Retina (tissue), 1 donor: ENCODE measurements around the gene MAN1A1.
"Not testable (repeated sequence)": the region's sequence is repeated elsewhere in the genome, so short reads cannot be mapped to it uniquely, and the experiment has no call there.

ENCODE experiments used
- DNase-seq: peaks from one replicate; pipeline ENCODE4 v3.0.0-alpha.2; 2016

Gene MAN1A1

DNA sequence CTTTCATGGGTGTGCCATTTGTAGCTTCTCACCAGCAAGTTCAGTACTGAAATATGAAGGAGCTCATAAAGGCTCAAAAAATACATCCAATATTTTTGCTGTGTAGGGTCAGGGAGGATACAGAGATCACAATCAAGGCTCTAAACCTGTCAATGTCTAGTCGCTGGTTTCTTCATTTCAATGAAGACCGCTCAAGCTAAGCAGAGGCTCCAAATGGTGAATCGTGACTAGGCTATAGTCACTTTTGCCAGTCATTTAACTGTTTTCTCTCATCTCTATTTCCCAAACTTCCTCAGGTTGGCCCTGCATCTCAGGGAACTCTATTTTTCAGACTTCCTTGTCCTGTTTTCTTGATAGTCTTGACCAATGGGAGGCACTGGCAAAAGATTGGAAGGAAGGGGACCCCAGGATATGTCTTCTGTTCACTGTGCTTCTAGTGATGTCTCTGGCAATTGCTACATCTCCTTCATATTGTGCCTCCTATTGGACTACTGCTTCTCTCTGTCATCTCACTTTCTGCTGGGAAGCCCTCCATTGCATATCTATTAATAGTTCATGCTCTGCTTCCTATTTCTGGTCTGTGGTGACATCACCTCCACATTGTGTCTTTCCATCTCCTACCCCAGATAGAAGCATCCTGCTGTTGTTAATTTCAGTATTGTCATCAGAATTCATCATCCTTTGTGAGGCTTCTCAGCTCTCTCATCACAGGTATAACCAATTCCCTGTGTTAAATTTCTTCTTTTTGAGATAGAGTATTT is 183.4 kb downstream of the MAN1A1 start:
- DNase-seq: no peak

- no peak for DNase-seq
These were observed 186.6 kb downstream of the MAN1A1 start for GRCh38 chr6:119163006-119163405.

DNA sequence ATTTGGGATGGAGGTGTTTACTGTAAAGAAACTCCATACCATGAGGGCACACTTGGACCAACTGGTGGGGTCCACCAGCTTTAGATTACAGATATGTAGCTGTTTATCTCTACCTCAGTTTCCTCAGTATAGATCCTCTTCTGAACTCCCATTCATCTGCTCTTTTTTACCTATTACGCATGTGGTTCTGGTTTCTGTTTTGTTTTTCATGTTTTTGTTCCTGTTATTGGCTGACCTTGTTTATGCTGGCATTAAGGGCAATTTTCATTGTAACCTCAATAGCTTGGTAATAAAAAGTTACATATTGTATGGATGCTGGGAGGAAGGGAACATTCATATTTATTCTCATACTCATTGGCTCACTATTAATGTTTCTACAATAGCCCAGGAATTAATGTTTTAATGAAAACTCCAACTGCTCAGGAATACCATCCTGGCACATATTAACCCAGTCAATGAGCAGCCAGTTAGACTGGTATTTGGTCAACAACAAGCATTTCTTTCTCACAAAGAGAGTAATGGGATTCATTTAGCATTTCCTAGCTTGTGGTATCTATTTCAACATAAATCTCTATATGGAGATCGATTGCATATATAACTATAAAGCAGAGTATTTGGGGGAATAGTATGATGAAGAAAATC is 187.3 kb downstream of the MAN1A1 start:
- no peak for DNase-seq

DNA sequence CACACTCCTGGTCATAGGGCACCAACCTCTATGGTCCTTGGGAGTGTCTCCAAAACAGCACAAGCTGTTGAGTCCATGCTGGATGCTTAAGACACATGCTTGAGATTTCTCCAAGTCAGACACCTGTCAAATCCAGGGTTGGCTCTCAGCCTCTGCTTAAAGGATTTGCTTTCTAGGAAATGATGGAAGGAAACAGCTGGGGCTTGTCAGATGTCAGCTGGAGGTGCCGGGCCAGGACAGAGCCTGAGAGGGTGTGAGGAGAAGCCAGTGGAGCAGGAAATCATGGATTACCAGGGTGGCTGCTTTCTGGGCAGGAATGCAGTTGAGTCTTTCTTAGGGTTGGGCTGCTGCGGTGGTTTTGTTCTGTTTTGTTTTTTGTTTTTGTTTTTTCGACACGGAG is 188.1 kb downstream of the MAN1A1 start:
- no peak for DNase-seq

DNA sequence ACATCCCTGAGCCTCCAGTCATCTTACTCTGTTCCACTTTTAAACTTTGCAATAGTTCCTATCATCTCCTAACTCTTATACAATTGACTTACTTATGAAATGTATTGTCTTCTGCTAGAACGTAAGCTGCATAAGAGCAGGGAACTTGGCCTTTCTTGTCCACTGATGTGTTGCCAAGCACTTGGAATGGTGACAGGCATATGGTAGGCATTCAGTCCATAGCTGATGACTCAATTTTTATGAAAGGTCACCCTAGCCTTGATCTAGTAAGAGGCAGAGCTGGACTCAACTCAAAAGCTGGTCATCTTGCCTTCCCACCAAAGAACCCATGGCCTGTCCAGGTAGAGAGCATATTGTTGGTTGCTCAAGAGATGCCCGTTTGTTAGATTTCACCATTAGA is 188.7 kb downstream of the MAN1A1 start:
- DNase-seq: no peak

- no peak for DNase-seq
These were observed 191.3 kb downstream of the MAN1A1 start for GRCh38 chr6:119158057-119158848.

GRCh38 chr6:119157506-119157815 is 192.1 kb downstream of the MAN1A1 start:
- no peak for DNase-seq

DNA sequence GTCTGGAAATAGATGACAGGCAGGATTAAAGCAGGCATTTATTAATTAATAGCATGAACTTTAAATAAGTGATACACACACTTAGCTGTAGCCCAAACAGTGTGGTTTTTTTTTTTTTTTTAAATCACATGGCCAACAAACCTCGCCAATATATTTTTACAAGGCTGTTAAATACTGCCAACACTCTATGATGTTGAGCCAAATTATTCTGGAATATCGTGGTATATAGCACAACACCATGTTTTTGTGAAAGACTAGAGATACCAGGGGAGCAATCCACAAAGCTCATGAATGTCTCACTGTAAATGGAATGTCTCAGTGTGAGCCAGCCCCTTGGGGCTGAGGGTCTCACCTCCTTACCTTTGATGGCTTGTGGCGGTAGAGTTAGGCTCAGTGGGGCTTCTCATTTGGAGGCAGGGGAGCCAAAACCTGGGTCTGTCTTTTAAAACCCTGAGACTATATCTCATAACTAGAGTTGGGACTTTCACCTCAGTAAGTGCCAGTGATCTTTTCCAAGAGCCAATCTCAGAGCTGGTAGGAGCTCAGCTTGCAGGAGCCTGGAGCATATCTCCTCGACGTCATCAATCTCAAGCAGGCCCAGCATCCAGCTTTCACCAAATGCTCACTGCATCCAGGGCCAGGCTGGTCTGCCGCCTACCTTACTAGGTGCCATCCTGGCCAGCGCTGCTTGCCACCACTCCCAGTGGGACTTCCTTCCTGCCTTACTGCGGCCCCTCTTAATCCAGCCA is 192.6 kb downstream of the MAN1A1 start:
- DNase-seq: no peak

DNA sequence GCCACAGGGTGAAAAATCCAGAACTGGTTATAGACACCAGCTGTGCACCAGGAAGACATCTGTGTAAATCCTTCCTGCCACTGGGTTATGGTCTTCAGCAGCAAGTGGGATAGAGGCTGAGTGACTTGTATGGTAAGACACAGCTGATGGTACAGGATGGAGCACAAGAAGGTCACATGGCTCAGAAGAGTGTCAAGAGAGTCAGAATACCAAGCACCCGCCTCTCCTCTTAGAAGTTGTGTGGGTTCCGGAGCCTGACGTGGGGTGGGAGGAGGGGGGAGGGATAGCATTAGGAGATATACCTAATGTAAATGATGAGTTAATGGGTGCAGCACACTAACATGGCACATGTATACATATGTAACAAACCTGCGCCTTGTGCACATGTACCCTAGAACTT is 193.5 kb downstream of the MAN1A1 start:
- not testable (repeated sequence) for DNase-seq

DNA sequence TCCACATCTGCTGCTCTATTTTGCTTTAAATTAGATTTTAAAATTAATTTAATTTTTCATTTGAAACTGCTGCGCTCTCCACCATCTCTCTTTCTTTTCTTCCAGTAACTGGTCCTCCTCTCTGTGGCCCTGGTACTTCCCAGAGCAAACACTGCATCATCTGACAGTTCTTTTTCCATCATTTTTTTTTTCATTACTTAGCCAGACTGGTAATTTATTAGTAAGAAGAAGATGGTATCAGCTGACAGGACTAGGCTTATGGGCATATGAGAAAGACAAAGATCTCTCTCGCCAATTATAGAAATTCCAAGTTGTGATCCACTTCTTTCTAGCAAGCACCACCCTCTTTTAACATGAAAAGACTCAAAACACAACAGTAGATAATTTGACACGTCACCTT is 197.4 kb downstream of the MAN1A1 start:
- no peak for DNase-seq

DNA sequence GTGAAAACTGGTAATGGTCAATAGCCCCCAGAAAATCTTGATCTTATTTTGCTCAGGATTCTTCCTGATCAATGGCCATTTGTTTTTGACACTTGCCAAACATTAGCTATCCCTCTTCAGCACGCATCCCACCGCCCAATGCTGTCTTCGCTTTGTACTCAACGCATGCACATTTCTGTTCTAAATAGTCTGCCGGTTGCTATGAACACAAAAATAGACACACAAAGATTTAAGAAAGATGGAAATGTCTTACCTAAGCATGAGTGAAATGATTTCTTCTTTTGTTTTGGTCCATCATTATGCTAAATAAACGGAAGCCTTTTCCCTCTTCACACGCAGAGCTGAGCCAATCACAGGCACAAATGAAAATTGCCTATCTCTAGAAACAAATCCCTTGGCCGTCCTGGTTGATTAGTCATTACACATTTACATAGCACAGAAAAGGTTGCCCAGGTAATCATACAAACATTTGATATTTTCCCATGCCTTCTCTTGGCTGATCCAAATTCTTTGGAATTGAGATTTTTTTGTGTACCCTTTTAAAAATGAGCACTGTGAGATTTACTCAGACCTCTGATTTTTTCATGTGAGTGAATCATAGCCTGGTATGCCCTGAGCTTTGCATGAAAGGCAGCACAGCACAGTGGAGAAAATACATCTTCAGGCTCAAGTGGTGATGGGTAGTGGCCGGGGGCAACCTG is 200.6 kb downstream of the MAN1A1 start:
- no peak for DNase-seq

- peak; percentile 84 for DNase-seq
These were observed 201.3 kb downstream of the MAN1A1 start for GRCh38 chr6:119148098-119148824.

GRCh38 chr6:119147101-119148053 is 202.2 kb downstream of the MAN1A1 start:
- DNase-seq: no peak

- DNase-seq: no peak
These were observed 204.4 kb downstream of the MAN1A1 start for GRCh38 chr6:119145111-119145510.

GRCh38 chr6:119142637-119143036 is 206.9 kb downstream of the MAN1A1 start:
- DNase-seq: no peak

DNA sequence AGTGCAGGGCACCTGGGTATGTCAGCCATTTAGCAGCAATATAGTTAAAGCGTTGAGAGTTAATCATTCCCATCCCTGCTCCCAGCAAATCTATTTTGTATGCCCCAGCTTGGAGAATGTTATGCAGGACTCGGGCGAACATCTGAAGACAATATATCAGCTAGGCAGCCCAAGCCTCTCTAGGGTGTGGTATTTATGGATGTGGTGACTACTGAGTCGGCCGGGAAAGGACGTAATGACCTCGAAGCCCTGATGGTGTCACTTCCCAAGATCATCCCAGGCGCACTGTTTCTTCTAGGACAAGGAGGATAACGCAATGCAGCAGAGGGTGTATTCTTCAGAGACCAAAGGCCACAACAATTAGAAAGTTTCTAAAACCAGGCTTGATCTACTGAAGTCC is 207.5 kb downstream of the MAN1A1 start:
- DNase-seq: no peak

GRCh38 chr6:119140196-119141140 is 209.1 kb downstream of the MAN1A1 start:
- DNase-seq: peak; percentile 69

DNA sequence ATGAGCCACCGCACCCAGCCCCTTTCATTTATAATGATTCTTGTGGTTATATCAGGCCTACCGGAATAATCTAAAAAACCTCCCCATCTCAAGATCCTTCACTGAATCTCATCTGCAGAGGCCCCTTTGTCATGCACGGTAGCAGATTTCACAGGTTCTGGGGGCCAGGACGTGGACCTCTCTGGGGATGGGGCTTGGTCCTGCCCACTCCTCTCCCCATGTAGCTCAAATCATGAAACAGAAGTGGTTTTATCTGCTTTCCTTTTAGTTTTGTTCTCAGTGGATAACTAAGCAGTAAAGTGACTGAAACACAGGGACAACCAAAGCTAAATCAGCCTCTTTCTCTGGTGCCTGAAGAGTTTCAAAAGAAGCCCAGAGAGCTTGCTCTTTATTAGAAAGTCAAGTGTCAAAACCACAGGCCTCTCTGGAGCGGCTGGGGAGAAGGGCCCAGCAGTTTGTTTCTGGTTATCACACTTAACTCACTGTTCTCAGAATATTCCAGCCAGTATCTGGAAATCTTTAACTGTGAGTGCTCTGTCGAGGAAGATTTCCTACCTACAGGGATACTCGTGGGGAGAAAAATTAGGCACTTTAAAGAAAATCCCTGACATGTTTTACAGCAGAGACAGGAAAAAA is 210.5 kb downstream of the MAN1A1 start:
- DNase-seq: peak; percentile 12
